SK-N-SH (cell line): ENCODE data around the gene RASGRP2. TPM values are rescaled to one million over a fixed set of nuclear protein-coding genes. Genes with fewer than 3 reads are reported as not detected.

Source experiments
- CTCF ChIA-PET: fragments of 300-600, 350-600 bp; formaldehyde crosslinking; extraction: SDS; loops from one replicate; lab custom pipeline; 2021; lab: Yijun Ruan, JAX
- POLR2A ChIA-PET: fragments of 350-600 bp; sonication (Branson Sonifier 250); formaldehyde crosslinking; extraction: SDS; loops from one replicate; lab custom pipeline; 2020; ENCODE audit warnings: antibody characterized with exemption, inconsistent platforms; lab: Yijun Ruan, JAX
- DNase-seq: peaks from one replicate; pipeline ENCODE4 v3.0.0; 2012
- H2AFZ ChIP-seq: fragments of 200-600 bp; sonication (generic); 2 replicates; pipeline ENCODE4 v1.8.1; 2016; ENCODE audit warnings: antibody characterized with exemption, mild to moderate bottlenecking, low read depth
- H3F3A ChIP-seq: fragments of 200-600 bp; sonication (generic); replicated peaks from 2 replicates; pipeline ENCODE3; 2016; ENCODE audit warnings: antibody characterized with exemption, mild to moderate bottlenecking; ENCODE audit not compliant: insufficient read depth
- H3K27ac ChIP-seq, 2 experiments: fragments of 200-500 bp in 1 of 2; fragments of 200-600 bp in 1 of 2; sonication (Bioruptor generic) in 1 of 2; sonication (generic), shearing (Covaris generic) in 1 of 2; 2 replicates each; pipeline versions ENCODE4 v1.5.1 to v1.6.1; 2014 to 2016; ENCODE audit warnings: low read depth in 2 of 2, inconsistent platforms in 1 of 2, low read length in 1 of 2, mild to moderate bottlenecking in 1 of 2, mixed read lengths in 1 of 2
- H3K27me3 ChIP-seq: fragments of 200-600 bp; sonication (generic), shearing (Covaris generic); 2 replicates; pipeline ENCODE4 v1.6.1; 2016; ENCODE audit warnings: mixed run types; ENCODE audit not compliant: insufficient read depth
- H3K36me3 ChIP-seq, 2 experiments: fragments of 200-500 bp in 1 of 2; fragments of 200-600 bp in 1 of 2; sonication (Bioruptor generic) in 1 of 2; sonication (generic) in 1 of 2; replicated peaks in 1 of 2; 2 replicates each; pipeline versions ENCODE3 to v1.5.1; 2014 to 2016; ENCODE audit warnings: low read length in 1 of 2, mild to moderate bottlenecking in 1 of 2; ENCODE audit not compliant: insufficient read depth in 2 of 2, control insufficient read depth in 1 of 2
- H3K4me1 ChIP-seq, 2 experiments: fragments of 200-500 bp in 1 of 2; fragments of 200-600 bp in 1 of 2; sonication (Bioruptor generic) in 1 of 2; sonication (generic), shearing (Covaris generic) in 1 of 2; 2 replicates each; pipeline versions ENCODE4 v1.5.1 to v1.6.1; 2014 to 2016; ENCODE audit warnings: low read depth in 1 of 2, low read length in 1 of 2, mixed run types in 1 of 2; ENCODE audit not compliant: insufficient read depth in 2 of 2, control insufficient read depth in 1 of 2
- H3K4me2 ChIP-seq: fragments of 200-600 bp; sonication (generic), shearing (Covaris generic); 2 replicates; pipeline ENCODE4 v1.6.1; 2017; ENCODE audit warnings: mixed run types
- H3K4me3 ChIP-seq, 2 experiments: fragments of 200-500 bp in 1 of 2; fragments of 200-600 bp in 1 of 2; sonication (Bioruptor generic) in 1 of 2; sonication (generic), shearing (Covaris generic) in 1 of 2; 2 replicates each; pipeline versions ENCODE4 v1.5.1 to v1.8.1; 2014 to 2016; ENCODE audit warnings: low read depth in 2 of 2, inconsistent platforms in 1 of 2, low read length in 1 of 2, mild to moderate bottlenecking in 1 of 2, mixed read lengths in 1 of 2, moderate library complexity in 1 of 2
- H3K79me2 ChIP-seq: fragments of 200-600 bp; sonication (generic); 2 replicates; pipeline ENCODE4 v1.8.1; 2017; ENCODE audit warnings: mild to moderate bottlenecking; ENCODE audit not compliant: insufficient read depth
- H3K9ac ChIP-seq: fragments of 200-600 bp; sonication (generic); 2 replicates; pipeline ENCODE4 v1.6.1; 2017; ENCODE audit warnings: mixed run types
- H3K9me2 ChIP-seq: fragments of 200-600 bp; sonication (generic); 2 replicates; pipeline ENCODE4 v1.6.1; 2017; ENCODE audit warnings: mixed run types
- H3K9me3 ChIP-seq: fragments of 200-600 bp; sonication (generic); 2 replicates; pipeline ENCODE4 v1.6.1; 2017; ENCODE audit warnings: mixed run types, mild to moderate bottlenecking, moderate library complexity
- H4K20me1 ChIP-seq: fragments of 200-600 bp; sonication (generic); 2 replicates; pipeline ENCODE4 v1.6.1; 2017; ENCODE audit warnings: mild to moderate bottlenecking, mixed run types; ENCODE audit not compliant: insufficient read depth
- ELF1 ChIP-seq: IDR thresholded peaks from 2 replicates; pipeline ENCODE4 v1.4.0; 2012
- FOXJ3 ChIP-seq: sonication (generic); formaldehyde crosslinking; IDR thresholded peaks from 2 replicates; pipeline ENCODE4 v1.5.1; 2020; ENCODE audit warnings: mild to moderate bottlenecking, missing genetic modification reagents
- IRF3 ChIP-seq: fragments of 150-350 bp; IDR thresholded peaks from 2 replicates; pipeline ENCODE4 v1.6.1; 2016; ENCODE audit warnings: mild to moderate bottlenecking, low read depth, low read length
- MEF2A ChIP-seq: IDR thresholded peaks from 2 replicates; pipeline ENCODE4 v1.4.0; 2012; ENCODE audit warnings: low read depth, borderline replicate concordance
- NFIC ChIP-seq: IDR thresholded peaks from 2 replicates; pipeline ENCODE4 v1.4.0; 2012; ENCODE audit warnings: borderline replicate concordance
- NRF1 ChIP-seq: IDR thresholded peaks from 2 replicates; pipeline ENCODE4 v1.6.1; 2012; ENCODE audit warnings: low read depth, mild to moderate bottlenecking, low read length
- PBX3 ChIP-seq: IDR thresholded peaks from 2 replicates; pipeline ENCODE4; 2012
- RCOR1 ChIP-seq: fragments of 150-350 bp; IDR thresholded peaks from 2 replicates; pipeline ENCODE4 v1.6.1; 2017; ENCODE audit warnings: antibody characterized with exemption, low read length
- RXRA ChIP-seq: IDR thresholded peaks from 2 replicates; pipeline ENCODE4 v1.4.0; 2012; ENCODE audit warnings: low read depth, mild to moderate bottlenecking, borderline replicate concordance
- TEAD4 ChIP-seq: IDR thresholded peaks from 2 replicates; pipeline ENCODE4 v1.4.0; 2012; ENCODE audit warnings: mild to moderate bottlenecking, borderline replicate concordance; ENCODE audit not compliant: insufficient read depth
- ZBTB33 ChIP-seq: IDR thresholded peaks from 2 replicates; pipeline ENCODE4 v1.4.0; 2012; ENCODE audit warnings: low read depth, borderline replicate concordance
- WGBS: methylation state at CpG from one replicate; pipeline ENCODE4 v1.1.6; 2017; ENCODE audit warnings: low lambda C conversion rate; 5-methylcytosine and 5-hydroxymethylcytosine counted together
- polyA plus RNA-seq, 3 experiments: library from polyadenylated mRNA; depleted of rRNA; stranded (reverse); fragments of >200 nt; gene quantifications; 2 replicates each; pipeline ENCODE4 v1.2.3, GENCODE V29; 2012
- TF ChIP-seq, protein P1 (sequence below): IDR thresholded peaks from 2 replicates; pipeline ENCODE4 v1.6.1; 2012; ENCODE audit warnings: mild to moderate bottlenecking, low read depth, low read length, moderate library complexity

The RASGRP2 gene
- polyA plus RNA-seq, 1 of the 3 experiments (the other 2 are of a cell fraction), result 1.6 TPM

- no peaks in the 10 kb centered on the region for H3K36me3 ChIP-seq
- WGBS, result 24% methylated on average over 4 of the region's 4 CpGs
- H3K27ac ChIP-seq, result no peak overlapping the region
- ChIA-PET CTCF (no interaction called here), POLR2A (no interaction called here)
- no peak overlapping the region for H2AFZ ChIP-seq
- H3F3A ChIP-seq, result no peaks in the 10 kb centered on the region
- no peak for TF ChIP-seq RCOR1
- no peak for TF ChIP-seq IRF3
- TF ChIP-seq NFIC, result no peak
- TF ChIP-seq FOXJ3 (CRISPR knock-in tag), result no peak
- no peak for TF ChIP-seq RXRA
- TF ChIP-seq TEAD4, result no peak
- no peak for TF ChIP-seq MEF2A
- TF ChIP-seq NRF1, result no peak
- TF ChIP-seq, protein P1, sequence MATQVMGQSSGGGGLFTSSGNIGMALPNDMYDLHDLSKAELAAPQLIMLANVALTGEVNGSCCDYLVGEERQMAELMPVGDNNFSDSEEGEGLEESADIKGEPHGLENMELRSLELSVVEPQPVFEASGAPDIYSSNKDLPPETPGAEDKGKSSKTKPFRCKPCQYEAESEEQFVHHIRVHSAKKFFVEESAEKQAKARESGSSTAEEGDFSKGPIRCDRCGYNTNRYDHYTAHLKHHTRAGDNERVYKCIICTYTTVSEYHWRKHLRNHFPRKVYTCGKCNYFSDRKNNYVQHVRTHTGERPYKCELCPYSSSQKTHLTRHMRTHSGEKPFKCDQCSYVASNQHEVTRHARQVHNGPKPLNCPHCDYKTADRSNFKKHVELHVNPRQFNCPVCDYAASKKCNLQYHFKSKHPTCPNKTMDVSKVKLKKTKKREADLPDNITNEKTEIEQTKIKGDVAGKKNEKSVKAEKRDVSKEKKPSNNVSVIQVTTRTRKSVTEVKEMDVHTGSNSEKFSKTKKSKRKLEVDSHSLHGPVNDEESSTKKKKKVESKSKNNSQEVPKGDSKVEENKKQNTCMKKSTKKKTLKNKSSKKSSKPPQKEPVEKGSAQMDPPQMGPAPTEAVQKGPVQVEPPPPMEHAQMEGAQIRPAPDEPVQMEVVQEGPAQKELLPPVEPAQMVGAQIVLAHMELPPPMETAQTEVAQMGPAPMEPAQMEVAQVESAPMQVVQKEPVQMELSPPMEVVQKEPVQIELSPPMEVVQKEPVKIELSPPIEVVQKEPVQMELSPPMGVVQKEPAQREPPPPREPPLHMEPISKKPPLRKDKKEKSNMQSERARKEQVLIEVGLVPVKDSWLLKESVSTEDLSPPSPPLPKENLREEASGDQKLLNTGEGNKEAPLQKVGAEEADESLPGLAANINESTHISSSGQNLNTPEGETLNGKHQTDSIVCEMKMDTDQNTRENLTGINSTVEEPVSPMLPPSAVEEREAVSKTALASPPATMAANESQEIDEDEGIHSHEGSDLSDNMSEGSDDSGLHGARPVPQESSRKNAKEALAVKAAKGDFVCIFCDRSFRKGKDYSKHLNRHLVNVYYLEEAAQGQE, result no peak
- no peak for TF ChIP-seq ZBTB33
- no peak for TF ChIP-seq ELF1
- no peak for TF ChIP-seq PBX3
- H3K4me2 ChIP-seq, result no peak overlapping the region
- H4K20me1 ChIP-seq, result no peaks in the 10 kb centered on the region
- peaks cover 21% of the 10 kb centered on the region; the same call in 1 of the 2 replicates for H3K27me3 ChIP-seq
- no peaks in the 10 kb centered on the region for H3K79me2 ChIP-seq
- DNase-seq, result no peak
- H3K9me2 ChIP-seq, result no peaks in the 10 kb centered on the region
- H3K9me3 ChIP-seq, result no peaks in the 10 kb centered on the region
- H3K4me1 ChIP-seq, result peaks cover 0 to 1% of the 10 kb centered on the region in 2 experiments; a peak in 1 of 4 replicates
- H3K9ac ChIP-seq, result no peak overlapping the region
- no peak overlapping the region for H3K4me3 ChIP-seq
These were observed 62.8 kb downstream of the RASGRP2 start for GRCh38 chr11:64681171-64681570.
